KOPT-K1 (cell line): ENCODE data around the gene BIRC5.
A peak's percentile ranks its signal among the peaks of the same experiment; 100 is the strongest.
"Not testable (repeated sequence)": the region's sequence is repeated elsewhere in the genome, so short reads cannot be mapped to it uniquely, and the experiment has no call there.

Source experiments
- H3K27ac ChIP-seq: fragments of 200-600 bp; sonication (generic); 2 replicates; pipeline ENCODE4 v1.5.1; 2016; ENCODE audit warnings: antibody characterized with exemption, mild to moderate bottlenecking, low read depth, low read length; ENCODE audit not compliant: poor library complexity, severe bottlenecking
- H3K36me3 ChIP-seq: fragments of 200-600 bp; sonication (generic); 2 replicates; pipeline ENCODE4 v1.5.1; 2017; ENCODE audit warnings: antibody characterized with exemption, mild to moderate bottlenecking, low read length, moderate library complexity; ENCODE audit not compliant: insufficient read depth
- H3K9me3 ChIP-seq: fragments of 200-600 bp; sonication (generic); 2 replicates; pipeline ENCODE4 v1.5.1; 2017; ENCODE audit warnings: antibody characterized with exemption, low read length, mild to moderate bottlenecking; ENCODE audit not compliant: insufficient read depth, poor library complexity, severe bottlenecking

Gene BIRC5

DNA sequence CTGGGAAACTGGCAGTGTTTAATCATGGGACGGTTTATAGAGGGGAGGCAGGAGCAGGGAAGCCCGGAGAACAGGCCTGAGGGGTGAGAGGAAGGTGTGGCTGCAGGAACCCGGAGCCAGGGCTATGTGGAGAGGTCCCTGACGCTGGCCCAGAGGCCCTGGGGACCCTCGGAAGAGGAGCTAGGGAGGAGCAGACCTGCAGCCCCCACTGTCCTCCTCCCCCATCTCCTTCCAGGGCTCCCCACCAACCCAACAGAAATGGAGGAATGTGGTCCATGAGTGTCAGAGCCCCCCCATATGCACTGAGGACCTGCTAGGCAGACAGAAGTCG lies 37.7 kb downstream of the BIRC5 start:
- no peak overlapping the region for H3K27ac ChIP-seq
- H3K36me3 ChIP-seq, result no peaks in the 10 kb centered on the region
- H3K9me3 ChIP-seq, result no peaks in the 10 kb centered on the region

DNA sequence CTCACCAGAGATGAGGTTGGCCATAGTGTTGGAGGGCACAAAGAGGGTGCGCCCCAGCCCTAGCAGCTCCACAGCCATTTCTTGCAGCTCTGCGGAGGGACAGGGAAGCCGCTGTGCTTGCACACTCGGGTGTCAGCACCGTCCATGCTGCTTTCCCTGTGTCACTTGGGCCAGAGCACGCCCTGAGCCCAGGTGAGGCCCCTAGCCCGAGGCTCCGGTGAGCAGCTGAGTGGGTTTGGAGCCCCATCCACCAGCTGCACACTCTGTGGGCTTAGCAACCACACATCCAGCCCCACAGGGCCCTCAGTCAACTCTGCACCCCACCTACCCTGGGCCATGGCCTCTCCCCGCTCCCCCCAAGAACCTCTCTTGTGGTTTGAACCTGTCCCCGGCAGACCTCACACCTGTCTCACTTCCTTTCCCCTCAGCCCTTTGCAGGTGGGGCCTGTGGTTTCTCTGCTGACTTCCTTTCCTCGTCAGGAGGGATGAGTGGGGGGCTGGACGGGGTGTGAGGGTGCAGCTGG lies 38.1 kb downstream of the BIRC5 start:
- Histone ChIP-seq H3K9me3 (no peaks in the 10 kb centered on the region), H3K36me3 (no peaks in the 10 kb centered on the region), H3K27ac (no peak overlapping the region)

DNA sequence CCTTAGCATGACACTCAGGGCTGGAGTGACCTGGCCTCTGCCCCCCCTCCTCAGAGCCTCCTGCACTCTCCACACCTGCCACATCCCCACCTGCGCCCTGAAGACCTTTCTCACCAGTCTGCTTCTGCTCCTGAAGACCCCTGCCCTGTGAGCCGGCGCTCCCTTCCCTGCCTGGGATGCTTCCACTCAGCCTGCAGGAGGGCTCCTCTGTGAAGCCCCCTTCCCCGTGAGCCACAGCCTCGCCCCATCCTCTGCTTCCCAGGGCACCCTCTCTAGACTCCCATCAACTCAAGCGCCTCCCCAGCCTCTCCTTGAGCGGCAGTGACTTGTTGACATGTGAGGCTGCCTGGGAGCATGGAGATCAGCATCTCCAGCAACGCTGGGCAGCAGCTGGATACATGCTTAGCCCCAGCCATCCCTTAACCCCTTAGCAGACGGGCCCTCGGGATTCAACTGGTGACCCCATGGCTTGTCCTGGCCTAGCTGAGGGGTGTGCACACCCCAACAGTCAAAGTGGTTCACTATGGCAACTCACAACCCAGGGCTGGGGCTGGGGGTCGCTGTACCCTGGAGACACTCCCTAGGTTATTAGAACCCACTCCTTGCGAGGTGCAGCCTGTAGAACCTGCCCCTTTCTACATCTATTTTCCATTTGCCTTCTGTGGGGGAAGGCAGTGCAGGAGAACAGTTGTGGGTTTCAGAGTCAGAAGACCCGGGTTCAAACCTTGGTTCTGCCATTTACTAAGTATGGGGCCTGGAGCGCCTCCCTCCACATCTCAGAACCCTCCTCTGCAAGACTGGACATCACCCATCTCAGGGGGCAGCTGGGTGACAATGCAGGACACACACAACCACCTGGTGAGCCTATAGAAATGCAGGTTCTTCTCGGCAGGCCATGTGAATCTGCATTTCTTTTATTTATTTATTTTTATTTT lies 38.9 kb downstream of the BIRC5 start:
- Histone ChIP-seq H3K27ac (no peak overlapping the region), H3K9me3 (no peaks in the 10 kb centered on the region), H3K36me3 (no peaks in the 10 kb centered on the region)

DNA sequence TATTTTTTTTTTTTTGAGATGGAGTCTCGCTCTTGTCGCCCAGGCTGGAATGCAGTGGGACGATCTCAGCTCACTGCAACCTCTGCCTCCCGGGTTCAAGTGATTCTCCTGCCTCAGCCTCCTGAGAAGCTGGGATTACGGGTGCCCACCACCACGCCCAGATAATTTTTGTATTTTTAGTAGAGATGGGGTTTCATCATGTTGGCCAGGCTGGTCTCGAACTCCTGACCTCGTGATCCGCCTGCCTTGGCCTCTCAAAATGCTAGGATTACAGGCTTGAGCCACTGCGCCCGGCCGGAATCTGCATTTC lies 39.5 kb downstream of the BIRC5 start:
- H3K27ac ChIP-seq, H3K9me3 ChIP-seq, H3K36me3 ChIP-seq: not testable (repeated sequence)

DNA sequence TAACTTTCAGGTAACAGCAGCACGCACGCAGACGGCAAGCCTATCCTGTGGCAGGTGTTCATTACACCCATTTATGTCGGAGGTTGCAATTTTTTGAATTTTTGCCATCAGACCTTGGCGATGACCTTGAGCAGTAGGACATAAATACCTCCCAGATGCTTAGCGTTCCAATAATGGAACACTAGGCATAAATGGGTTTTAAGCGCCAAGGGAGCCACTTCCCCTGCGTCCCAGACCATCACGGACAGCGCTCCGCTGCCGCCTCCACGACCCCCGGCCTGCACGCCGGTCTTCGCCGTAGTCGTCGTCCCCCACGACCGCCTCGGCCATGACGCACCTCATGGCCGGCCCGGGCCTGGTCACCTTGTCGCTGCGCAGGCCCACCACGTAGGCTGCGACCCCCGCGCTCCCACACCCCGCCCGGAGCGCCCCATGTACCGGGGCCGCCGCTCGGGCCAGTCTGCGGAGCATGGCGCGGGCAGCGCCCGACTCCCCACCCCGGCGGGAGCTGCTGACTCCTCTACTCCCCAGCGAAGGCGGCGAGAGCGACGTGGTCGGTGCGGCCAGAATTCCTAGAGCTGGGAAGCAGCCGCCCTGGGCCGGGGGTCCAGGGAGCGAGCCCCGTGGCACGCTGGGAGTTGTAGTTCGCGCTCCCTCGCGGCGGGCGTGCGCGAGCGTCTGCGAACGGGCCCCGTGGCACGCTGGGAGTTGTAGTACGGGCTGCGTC lies 40.1 kb downstream of the BIRC5 start:
- H3K27ac ChIP-seq, result no peak overlapping the region
- no peaks in the 10 kb centered on the region for H3K9me3 ChIP-seq
- no peaks in the 10 kb centered on the region for H3K36me3 ChIP-seq

DNA sequence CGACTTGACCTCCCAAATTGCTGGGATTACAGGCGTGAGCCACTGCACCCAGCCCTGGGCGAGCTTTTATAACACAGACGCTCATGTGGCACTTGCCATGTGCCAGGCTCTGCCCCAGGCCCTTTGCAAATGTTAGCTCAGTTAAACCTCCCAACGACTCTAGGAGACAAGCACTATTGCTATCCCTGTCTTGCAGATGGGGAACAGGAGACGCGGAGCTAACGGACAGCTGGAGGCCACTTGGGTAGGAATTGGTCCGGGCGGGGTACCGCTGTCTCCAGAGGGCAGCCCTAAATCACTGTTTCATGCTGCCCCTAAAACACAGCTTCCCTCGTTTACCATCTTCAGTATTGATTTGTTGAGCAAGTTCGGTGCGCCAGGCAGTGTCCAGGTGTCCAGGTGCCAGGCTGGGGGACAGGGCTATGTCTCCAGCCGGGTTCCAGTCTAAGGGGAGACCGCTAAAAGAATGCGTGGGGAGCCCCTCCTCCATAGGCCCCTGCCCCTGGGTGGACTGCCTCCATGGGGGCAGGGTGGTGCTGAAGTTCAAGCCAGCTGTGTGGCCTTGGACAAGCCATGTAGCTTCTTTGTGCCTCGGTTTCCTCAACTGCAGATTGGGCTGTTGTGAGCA lies 41.1 kb downstream of the BIRC5 start:
- no peak overlapping the region for H3K27ac ChIP-seq
- no peaks in the 10 kb centered on the region for H3K9me3 ChIP-seq

DNA sequence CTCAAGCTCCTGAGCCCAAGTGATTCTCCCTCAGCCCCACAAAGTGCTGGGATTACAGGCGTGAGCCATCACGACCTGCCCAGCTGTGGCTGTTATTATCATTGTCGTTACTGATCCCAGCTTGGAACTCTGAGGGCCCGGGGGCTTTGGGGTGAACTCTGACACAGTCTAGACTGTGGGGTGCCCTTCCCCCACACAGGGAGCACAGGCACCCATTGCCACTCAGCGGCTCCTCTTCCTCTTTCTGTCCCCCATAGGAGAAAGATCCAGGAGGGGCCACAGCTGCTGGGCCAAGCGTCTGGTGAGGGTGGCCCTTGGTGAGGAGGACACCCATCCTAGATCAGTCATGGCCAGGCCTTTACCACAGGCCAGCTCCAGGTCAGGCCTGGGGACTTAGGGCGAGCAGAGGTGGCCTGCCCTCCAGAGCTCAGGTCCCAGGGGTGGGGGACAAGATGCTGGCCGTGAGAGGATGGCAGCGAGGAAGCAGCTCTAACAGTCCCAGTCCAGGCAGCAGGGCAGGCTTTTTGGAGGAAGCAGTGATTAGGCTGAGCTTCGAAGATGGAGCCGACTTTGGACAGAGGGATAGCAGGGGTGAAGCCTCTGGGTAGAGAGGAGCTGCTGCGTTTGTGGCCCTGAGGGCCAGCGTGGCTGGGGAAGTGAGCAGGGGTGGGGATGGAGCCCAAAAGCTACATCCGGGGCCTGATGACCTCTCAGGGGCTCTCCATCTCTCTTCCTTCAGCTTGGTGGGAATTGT lies 42.1 kb downstream of the BIRC5 start:
- Histone ChIP-seq H3K36me3 (no peaks in the 10 kb centered on the region), H3K27ac (no peak overlapping the region), H3K9me3 (no peaks in the 10 kb centered on the region)

More for the DNA sequence above, 41.1 kb downstream of the BIRC5 start:
- no peaks in the 10 kb centered on the region for H3K36me3 ChIP-seq

DNA sequence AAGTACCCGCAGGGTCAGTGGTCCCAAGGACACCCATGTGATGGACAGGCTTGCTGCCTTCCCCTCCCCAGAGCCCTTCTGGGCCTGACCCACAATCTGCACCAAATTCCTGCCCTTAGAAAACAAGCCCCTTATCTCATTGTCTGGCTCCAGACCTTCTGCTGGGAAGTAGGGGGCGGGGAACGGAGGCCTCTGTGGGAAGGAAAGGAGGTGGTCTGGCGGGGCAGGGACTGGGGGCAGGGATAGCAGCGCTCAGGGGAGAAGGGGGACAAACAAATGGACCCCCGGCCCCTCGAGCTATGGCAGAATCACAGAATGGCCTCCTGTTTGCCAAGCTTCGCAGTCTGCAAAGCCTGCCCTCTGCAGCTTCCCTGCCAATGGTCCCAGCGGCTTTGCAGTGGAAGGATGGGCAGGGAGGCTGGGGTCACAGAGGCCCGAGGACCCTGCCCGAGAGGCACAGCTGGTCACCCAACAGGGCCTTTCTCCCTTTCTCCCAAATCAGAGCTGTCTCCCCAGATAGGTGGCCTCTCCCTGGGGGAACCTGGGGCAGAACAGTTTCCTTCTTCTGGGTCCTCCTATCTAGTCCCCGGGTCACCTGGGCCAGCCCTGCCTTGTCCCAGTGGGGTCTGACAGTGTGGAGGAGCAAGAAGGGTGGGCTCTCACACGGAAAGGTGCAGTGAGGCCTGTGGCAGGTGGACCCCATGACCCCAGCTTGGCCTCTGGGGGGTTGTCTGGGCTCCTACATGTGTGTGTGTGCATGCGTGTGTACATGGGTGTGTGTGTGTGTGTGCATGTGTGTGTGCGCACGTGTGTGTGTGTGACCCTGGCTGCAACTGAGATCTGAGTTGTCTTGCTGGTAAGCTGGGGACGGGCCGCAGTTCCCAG lies 42.9 kb downstream of the BIRC5 start:
- Histone ChIP-seq H3K36me3 (no peaks in the 10 kb centered on the region), H3K27ac (no peak overlapping the region)

DNA sequence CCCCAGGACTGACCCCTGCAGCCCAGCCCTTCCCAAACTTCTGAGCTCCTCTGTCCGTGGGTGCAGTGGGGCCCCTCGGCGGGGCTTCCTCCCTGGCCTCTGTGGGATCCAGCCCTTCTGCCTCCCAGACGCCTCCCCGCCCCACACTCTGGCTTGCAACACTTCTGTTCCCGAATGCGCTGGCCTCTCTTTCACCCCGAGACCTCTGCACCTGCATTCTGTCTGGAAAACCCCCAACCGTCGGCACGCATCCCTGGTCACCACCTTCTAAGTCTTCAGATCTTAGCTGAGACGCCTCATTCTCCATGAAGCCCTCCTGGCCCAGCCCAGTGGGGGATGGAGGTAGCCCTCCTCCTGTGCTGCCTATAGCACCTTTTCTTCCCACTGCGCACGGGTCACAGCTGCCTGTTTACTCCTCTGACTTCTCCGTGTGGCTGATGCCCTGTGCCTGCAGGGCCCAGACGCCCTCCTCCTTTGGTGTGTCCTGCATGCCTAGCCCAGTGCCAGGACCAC lies 43.8 kb downstream of the BIRC5 start:
- Histone ChIP-seq H3K36me3 (no peaks in the 10 kb centered on the region), H3K27ac (peak overlapping the region; percentile 9), H3K9me3 (no peaks in the 10 kb centered on the region)

More for the DNA sequence above, 42.9 kb downstream of the BIRC5 start:
- no peaks in the 10 kb centered on the region for H3K9me3 ChIP-seq

DNA sequence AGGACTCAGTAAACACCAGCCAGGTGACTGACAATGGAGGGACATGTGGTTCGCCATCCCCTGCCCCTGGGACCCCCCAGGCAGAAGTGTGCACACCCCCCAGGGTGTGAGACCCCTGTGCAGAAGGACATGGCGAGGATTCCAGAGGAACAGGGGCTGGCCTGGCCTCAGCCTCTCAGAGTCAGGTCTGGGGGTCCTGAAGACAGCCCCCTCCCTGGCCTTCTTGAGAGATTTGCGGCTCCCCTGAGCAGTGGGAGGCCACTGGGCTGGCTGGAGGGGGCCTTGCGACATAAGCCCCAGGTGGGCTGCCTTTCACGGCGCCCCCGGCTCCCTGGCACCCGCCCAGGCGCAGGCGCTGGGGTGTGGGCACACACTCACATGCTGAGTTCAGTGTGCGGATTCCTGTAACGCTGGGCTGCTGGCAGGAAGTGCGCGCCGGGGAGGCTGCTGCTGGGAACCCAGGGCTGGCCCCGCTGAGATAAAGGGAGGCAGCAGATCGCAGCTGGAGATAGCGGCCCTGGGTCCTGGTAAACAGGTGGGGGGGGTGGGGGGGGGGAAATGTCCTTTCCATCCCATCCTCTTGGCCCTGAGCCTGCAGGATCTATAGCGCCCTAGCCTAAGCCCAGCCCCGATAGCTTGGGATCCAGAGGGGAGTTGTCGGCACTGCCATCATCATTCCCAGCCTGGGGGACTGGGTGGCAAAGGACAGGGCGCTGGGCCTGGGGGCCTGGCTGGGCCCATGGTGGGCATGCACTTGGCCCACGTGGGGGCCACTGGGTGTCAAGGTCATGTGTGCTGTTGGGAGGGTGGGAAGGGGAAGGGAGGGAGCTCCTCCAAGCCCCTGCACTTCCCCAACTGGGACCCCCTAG lies 44.5 kb downstream of the BIRC5 start:
- peak overlapping the region; percentile 25 for H3K27ac ChIP-seq
- no peaks in the 10 kb centered on the region for H3K9me3 ChIP-seq
- no peaks in the 10 kb centered on the region for H3K36me3 ChIP-seq

DNA sequence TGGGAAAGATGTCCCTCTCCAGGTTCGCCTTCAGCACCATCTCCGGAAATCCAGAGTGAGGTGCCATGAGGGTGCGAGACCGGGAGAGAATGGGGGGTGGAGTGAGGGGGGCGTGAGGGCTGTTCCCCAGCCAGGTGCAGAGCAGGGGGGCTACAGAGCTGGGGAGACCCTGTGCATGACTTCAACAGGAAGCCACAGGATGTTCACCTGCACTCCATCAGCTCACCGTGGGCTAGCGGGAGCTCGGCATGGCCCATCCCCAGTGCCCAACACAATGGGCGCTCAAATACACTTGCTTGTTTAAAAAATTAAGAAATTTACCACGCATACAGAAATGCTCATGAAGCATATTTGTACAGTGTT lies 45.1 kb downstream of the BIRC5 start:
- no peaks in the 10 kb centered on the region for H3K9me3 ChIP-seq
- H3K27ac ChIP-seq, result peak overlapping the region; percentile 25
- H3K36me3 ChIP-seq, result no peaks in the 10 kb centered on the region

DNA sequence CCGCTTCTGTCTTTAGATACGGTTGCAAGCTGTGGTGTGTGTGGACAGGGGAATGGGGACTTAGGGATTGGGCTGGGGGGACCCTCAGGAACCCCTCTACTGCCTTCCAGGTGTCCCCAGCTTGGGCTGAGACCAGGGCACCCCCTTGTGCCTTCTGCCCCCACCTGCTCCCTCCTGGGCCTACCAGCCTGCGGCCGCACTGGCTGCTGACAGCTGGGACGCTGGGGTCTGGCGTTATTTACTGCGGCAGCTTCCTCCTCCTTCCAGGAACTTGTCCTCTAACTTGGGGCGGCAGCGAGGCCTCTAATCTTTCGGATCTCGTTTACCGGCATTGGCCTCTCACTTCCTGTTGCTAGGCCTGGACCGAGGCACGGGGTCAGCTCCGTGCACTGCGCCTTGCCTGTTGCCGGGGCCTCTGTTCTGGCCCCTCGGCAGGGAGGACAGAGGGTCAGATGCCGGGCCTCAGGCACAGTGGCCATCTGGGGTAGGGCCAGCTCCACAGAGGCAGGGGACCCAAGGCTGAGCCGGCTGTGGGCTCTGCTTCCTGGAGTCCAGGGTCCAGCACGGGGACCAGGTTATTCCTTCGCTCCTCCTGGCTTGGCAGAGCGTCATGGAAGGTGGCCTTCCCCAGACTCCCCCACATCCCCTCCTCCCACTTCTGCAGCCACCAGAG lies 49.1 kb downstream of the BIRC5 start:
- no peaks in the 10 kb centered on the region for H3K9me3 ChIP-seq
- no peak overlapping the region for H3K27ac ChIP-seq
- H3K36me3 ChIP-seq, result no peaks in the 10 kb centered on the region
